H9 (cell line): ENCODE data around the gene CACNA1D. TPM values are rescaled to one million over a fixed set of nuclear protein-coding genes. Genes with fewer than 3 reads are reported as not detected.

Experiments used
- DNase-seq: peaks from one replicate; pipeline ENCODE4 v3.0.0-alpha.2; 2017
- H2AFZ ChIP-seq: one replicate; pipeline ENCODE4 v1.6.1; 2013; ENCODE audit warnings: mild to moderate bottlenecking, low read length, control low read depth, moderate library complexity
- H2AK5ac ChIP-seq: 2 replicates; pipeline ENCODE4 v1.6.1; 2013; ENCODE audit warnings: low read length, control low read depth, mixed read lengths; ENCODE audit not compliant: insufficient read length
- H2BK120ac ChIP-seq: one replicate; pipeline ENCODE4 v1.6.1; 2013; ENCODE audit warnings: low read depth, mild to moderate bottlenecking, low read length, control low read depth, inconsistent platforms; ENCODE audit not compliant: poor library complexity, severe bottlenecking
- H2BK12ac ChIP-seq: 2 replicates; pipeline ENCODE4 v1.6.1; 2013; ENCODE audit warnings: low read length, control low read depth, mixed read lengths, low read depth; ENCODE audit not compliant: insufficient read length
- H2BK15ac ChIP-seq: 2 replicates; pipeline ENCODE4 v1.6.1; 2013; ENCODE audit warnings: low read depth, low read length, control low read depth
- H2BK20ac ChIP-seq: one replicate; pipeline ENCODE4 v1.6.1; 2013; ENCODE audit warnings: low read depth, mild to moderate bottlenecking, low read length, control low read depth, inconsistent platforms; ENCODE audit not compliant: poor library complexity, severe bottlenecking
- H2BK5ac ChIP-seq: 2 replicates; pipeline ENCODE4 v1.6.1; 2013; ENCODE audit warnings: low read length, control low read depth, mixed read lengths; ENCODE audit not compliant: insufficient read length
- H3K14ac ChIP-seq: 2 replicates; pipeline ENCODE4 v1.6.1; 2013; ENCODE audit warnings: low read length, control low read depth; ENCODE audit not compliant: insufficient read depth
- H3K18ac ChIP-seq: 2 replicates; pipeline ENCODE4 v1.6.1; 2013; ENCODE audit warnings: low read depth, mild to moderate bottlenecking, mixed read lengths, low read length, control low read depth; ENCODE audit not compliant: insufficient read length
- H3K23ac ChIP-seq: 2 replicates; pipeline ENCODE4 v1.6.1; 2013; ENCODE audit warnings: low read length, control low read depth, mixed read lengths, low read depth; ENCODE audit not compliant: insufficient read length
- H3K23me2 ChIP-seq: 2 replicates; pipeline ENCODE4 v1.6.1; 2013; ENCODE audit warnings: low read depth, mild to moderate bottlenecking, mixed read lengths, low read length, control low read depth; ENCODE audit not compliant: insufficient read length, poor library complexity, severe bottlenecking
- H3K27ac ChIP-seq: 2 replicates; pipeline ENCODE4 v1.5.1; 2013; ENCODE audit warnings: low read length, control low read depth, mixed read lengths, low read depth; ENCODE audit not compliant: insufficient read length
- H3K27me3 ChIP-seq: 2 replicates; pipeline ENCODE4 v1.6.1; 2013; ENCODE audit warnings: low read length, control low read depth, inconsistent platforms; ENCODE audit not compliant: insufficient read depth
- H3K4ac ChIP-seq: 2 replicates; pipeline ENCODE4 v1.6.1; 2013; ENCODE audit warnings: low read depth, mild to moderate bottlenecking, control low read depth, inconsistent platforms, low read length, moderate library complexity
- H3K4me1 ChIP-seq: 2 replicates; pipeline ENCODE4 v1.6.1; 2013; ENCODE audit warnings: low read length, control low read depth, inconsistent platforms; ENCODE audit not compliant: insufficient read depth
- H3K4me2 ChIP-seq: 2 replicates; pipeline ENCODE4 v1.6.1; 2013; ENCODE audit warnings: low read length, control low read depth, mixed read lengths; ENCODE audit not compliant: insufficient read length, insufficient read depth
- H3K56ac ChIP-seq: 2 replicates; pipeline ENCODE4 v1.6.1; 2013; ENCODE audit warnings: low read depth, mild to moderate bottlenecking, mixed read lengths, low read length, control low read depth; ENCODE audit not compliant: insufficient read length
- H3K79me1 ChIP-seq: 2 replicates; pipeline ENCODE4 v1.6.1; 2013; ENCODE audit warnings: low read depth, mild to moderate bottlenecking, moderate library complexity, low read length, control low read depth, inconsistent platforms; ENCODE audit not compliant: insufficient read depth, poor library complexity, severe bottlenecking
- H3K79me2 ChIP-seq: 2 replicates; pipeline ENCODE4 v1.6.1; 2013; ENCODE audit warnings: low read length, control low read depth, inconsistent platforms; ENCODE audit not compliant: insufficient read depth
- H3K9ac ChIP-seq: 2 replicates; pipeline ENCODE4 v1.6.1; 2013; ENCODE audit warnings: low read length, control low read depth, mixed read lengths; ENCODE audit not compliant: insufficient read length; ENCODE audit errors: extremely low read depth
- H3K9me3 ChIP-seq: one replicate; pipeline ENCODE4 v1.6.1; 2013; ENCODE audit warnings: low read depth, low read length, inconsistent platforms; ENCODE audit not compliant: control insufficient read depth
- H3T11ph ChIP-seq: one replicate; pipeline ENCODE4 v1.6.1; 2013; ENCODE audit warnings: mild to moderate bottlenecking, low read length, control low read depth, inconsistent platforms
- H4K20me1 ChIP-seq: one replicate; pipeline ENCODE4 v1.6.1; 2013; ENCODE audit not compliant: control insufficient read depth, insufficient read length, insufficient read depth
- H4K5ac ChIP-seq: 2 replicates; pipeline ENCODE4 v1.6.1; 2013; ENCODE audit warnings: low read depth, mild to moderate bottlenecking, mixed read lengths, low read length, control low read depth; ENCODE audit not compliant: insufficient read length
- H4K8ac ChIP-seq: replicated peaks from 2 replicates; pipeline ENCODE4 v1.6.1; 2013; ENCODE audit warnings: low read length, control low read depth, mixed read lengths, low read depth; ENCODE audit not compliant: insufficient read length
- H4K91ac ChIP-seq: 2 replicates; pipeline ENCODE4 v1.6.1; 2013; ENCODE audit warnings: low read depth, mild to moderate bottlenecking, moderate library complexity, mixed read lengths, low read length, control low read depth; ENCODE audit not compliant: insufficient read length
- H3K27ac Mint-ChIP-seq, 3 experiments: 2 replicates in 2 of 3; 3 replicates in 1 of 3; pipeline ENCODE4 v1.8.0; 2020 to 2021; ENCODE audit warnings: mixed read lengths in 3 of 3, mild to moderate bottlenecking in 1 of 3, moderate library complexity in 1 of 3
- H3K27me3 Mint-ChIP-seq: 2 replicates; pipeline ENCODE4 v1.8.0; 2021; ENCODE audit warnings: low read depth, mild to moderate bottlenecking, moderate library complexity, mixed read lengths
- H3K36me3 Mint-ChIP-seq, 3 experiments: 2 replicates in 2 of 3; 3 replicates in 1 of 3; pipeline ENCODE4 v1.8.0; 2020 to 2021; ENCODE audit warnings: low read depth in 3 of 3, mixed read lengths in 3 of 3; ENCODE audit not compliant: insufficient read depth in 1 of 3
- H3K4me1 Mint-ChIP-seq, 2 experiments: 2 replicates each; pipeline ENCODE4 v1.8.0; 2020; ENCODE audit warnings: mixed read lengths in 2 of 2
- H3K4me3 Mint-ChIP-seq, 2 experiments: 2 replicates in 1 of 2; 3 replicates in 1 of 2; pipeline ENCODE4 v1.8.0; 2020 to 2021; ENCODE audit warnings: mild to moderate bottlenecking in 2 of 2, mixed read lengths in 2 of 2, moderate library complexity in 1 of 2
- H3K9me3 Mint-ChIP-seq, 2 experiments: 2 replicates in 1 of 2; 3 replicates in 1 of 2; pipeline ENCODE4 v1.8.0; 2020; ENCODE audit warnings: mild to moderate bottlenecking in 2 of 2, mixed read lengths in 2 of 2, moderate library complexity in 1 of 2
- CTCF ChIP-seq: fragments of 200-600 bp; sonication (generic); conservative IDR thresholded peaks from 3 replicates; pipeline ENCODE4 v1.8.0; 2021; ENCODE audit warnings: antibody characterized with exemption, mild to moderate bottlenecking
- WGBS: extraction: QIAGEN DNeasy Blood & Tissue Kit; methylation state at CpG from one replicate; pipeline ENCODE4 v1.1.7; 2013; ENCODE audit warnings: missing lambda C conversion rate, low lambda C conversion rate, mixed read lengths; ENCODE audit not compliant: insufficient read length; ENCODE audit errors: extremely low coverage; 5-methylcytosine and 5-hydroxymethylcytosine counted together
- total RNA-seq: library from RNA; stranded (reverse); gene quantifications from 2 replicates; pipeline ENCODE4 v1.2.1, GENCODE V29; 2021

Gene CACNA1D
- total RNA-seq, 1 experiment from 2014 or later: 3.5 TPM

GRCh38 chr3:53501178-53501577 lies 6.8 kb downstream of the CACNA1D start:
- H3K9me3 ChIP-seq: no peaks in the 10 kb centered on the region
- no peak overlapping the region for H3K18ac ChIP-seq
- no peak overlapping the region for H3K23ac ChIP-seq
- H4K91ac ChIP-seq: no peak overlapping the region
- H2BK20ac ChIP-seq: no peak overlapping the region
- no peaks in the 10 kb centered on the region for H3K79me2 ChIP-seq
- peaks cover 0 to 4% of the 10 kb centered on the region in 2 experiments; a peak in 2 of 4 replicates for H3K4me1 Mint-ChIP-seq
- DNase-seq: no peak
- H3K79me1 ChIP-seq: no peaks in the 10 kb centered on the region
- no peak overlapping the region for H3K27ac ChIP-seq
- H3K4me1 ChIP-seq: no peaks in the 10 kb centered on the region
- no peaks in the 10 kb centered on the region for H3K23me2 ChIP-seq
- H3K9ac ChIP-seq: no peak overlapping the region
- H4K20me1 ChIP-seq: no peaks in the 10 kb centered on the region
- H3K27me3 ChIP-seq: peaks cover 2% of the 10 kb centered on the region
- H3K14ac ChIP-seq: no peak overlapping the region
- no peak for TF ChIP-seq CTCF
- no peak overlapping the region for H3K27ac Mint-ChIP-seq
- no CpG with 5 or more reads among the region's 8 CpGs for WGBS
- H2BK15ac ChIP-seq: no peak overlapping the region
- peaks cover 26% of the 10 kb centered on the region for H3K27me3 Mint-ChIP-seq
- no peak overlapping the region for H3K4me3 Mint-ChIP-seq
- H3K4ac ChIP-seq: no peak overlapping the region
- no peak overlapping the region for H2BK120ac ChIP-seq
- H3K9me3 Mint-ChIP-seq: no peaks in the 10 kb centered on the region
- H2BK5ac ChIP-seq: no peak overlapping the region
- H2BK12ac ChIP-seq: no peak overlapping the region
- no peak overlapping the region for H4K5ac ChIP-seq
- H3K36me3 Mint-ChIP-seq: no peaks in the 10 kb centered on the region
- no peak overlapping the region for H3T11ph ChIP-seq
- no peak overlapping the region for H2AK5ac ChIP-seq
- no peak overlapping the region for H3K56ac ChIP-seq
- no peak overlapping the region for H4K8ac ChIP-seq
- H2AFZ ChIP-seq: no peak overlapping the region
- H3K4me2 ChIP-seq: no peak overlapping the region
